ENCODE results near the gene CCDC68.

DNA sequence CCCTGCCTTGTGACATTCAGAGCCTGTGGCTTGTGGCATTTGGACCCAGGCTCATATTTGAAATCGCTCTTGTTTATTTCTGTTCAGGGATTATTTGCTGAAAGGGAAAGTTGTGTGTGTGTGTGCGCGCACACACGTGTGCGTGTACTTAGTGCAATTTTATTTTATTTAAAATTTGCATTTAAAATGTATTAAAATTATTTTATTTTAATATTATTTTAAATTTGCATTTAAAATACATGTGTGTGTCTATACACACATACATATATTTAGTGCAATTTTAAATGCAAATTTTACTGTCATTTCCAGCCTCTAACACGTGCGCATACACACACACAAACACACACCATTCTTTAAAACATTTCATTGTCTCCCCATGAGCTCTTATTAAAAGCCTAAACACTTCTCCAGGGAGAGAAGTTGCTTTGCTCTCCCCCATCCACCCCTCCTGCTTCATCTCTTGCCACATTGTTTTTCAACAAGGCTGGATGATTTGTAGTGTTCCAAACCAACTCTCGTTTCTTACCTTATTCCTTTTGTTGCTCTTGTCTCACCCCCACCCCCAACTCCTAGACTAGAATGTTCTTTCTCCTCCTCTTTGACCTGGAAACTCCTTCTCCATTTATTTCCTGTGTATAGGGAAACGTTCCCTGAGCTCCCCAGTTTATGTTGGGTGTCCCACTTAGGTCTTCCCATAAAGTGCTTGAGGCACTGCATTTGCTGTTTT, 3.8 kb upstream of the CCDC68 start:
- TF ChIP-seq EZH2phosphoT487 (IDR thresholded peaks at IDR 0.05; ENCODE audit: insufficient read depth, low read depth) (no peak), EZH2 (IDR thresholded peaks at IDR 0.05; ENCODE audit: insufficient read depth, poor library complexity, severe bottlenecking) (no peak)

All from GM23248 (cell line).